HG03565 (cell line): ENCODE results near the gene FITM1.

Source experiments
- ATAC-seq: cut with Tn5 transposase; IDR thresholded peaks from one replicate; pipeline ENCODE4 v1.9.1; 2021; ENCODE audit warnings: mild to moderate bottlenecking, moderate library complexity; ENCODE audit not compliant: unreplicated experiment

FITM1 gene

DNA sequence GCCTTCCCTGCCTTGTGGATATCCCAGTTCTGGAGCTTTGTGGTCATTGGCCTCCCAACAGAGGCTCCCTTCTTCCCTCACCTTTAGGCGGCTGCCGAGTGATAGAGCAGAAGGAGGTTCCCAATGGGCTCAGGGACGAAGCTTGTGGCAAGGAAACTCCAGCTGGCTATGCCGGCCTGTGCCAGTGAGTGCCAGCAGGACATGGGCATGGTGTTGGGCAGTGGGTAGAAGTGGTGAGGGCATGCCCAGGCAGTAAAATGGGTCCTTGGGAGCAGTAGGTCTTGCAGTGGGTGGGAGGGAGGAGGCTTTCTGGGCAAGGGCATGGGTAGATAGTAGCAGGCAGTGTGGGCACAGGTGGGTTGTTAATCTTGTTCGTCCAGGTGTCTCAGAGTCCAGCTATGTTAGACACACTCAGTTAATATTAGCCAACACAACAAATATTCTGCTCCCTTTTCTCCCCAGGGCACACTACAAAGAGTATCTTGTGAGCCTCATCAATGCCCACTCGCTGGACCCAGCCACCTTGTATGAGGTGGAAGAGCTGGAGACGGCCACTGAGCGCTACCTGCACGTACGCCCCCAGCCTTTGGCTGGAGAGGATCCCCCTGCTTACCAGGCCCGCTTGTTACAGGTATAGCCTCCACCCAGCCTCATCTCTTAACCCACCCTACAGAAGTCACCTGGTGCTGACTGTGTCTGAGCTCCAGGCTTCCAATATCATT lies 29.5 kb downstream of the FITM1 start:
- ATAC-seq: no peak

DNA sequence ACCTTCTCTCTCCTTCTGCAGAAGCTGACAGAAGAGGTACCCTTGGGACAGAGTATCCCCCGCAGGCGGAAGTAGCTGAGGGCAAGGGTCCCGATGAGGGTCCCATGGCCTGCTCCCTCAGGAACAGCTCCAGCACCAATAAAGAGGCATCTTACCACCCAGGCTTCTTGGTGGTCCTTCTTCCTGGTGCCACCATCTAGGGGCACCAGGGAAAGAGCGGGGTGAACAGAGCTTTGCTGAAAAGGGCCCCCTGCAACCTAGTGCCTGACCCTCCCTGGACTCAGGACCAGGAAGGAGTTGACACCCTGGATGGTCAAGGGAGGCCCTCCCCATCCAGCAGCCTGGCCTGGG lies 30.0 kb downstream of the FITM1 start:
- ATAC-seq: no peak

DNA sequence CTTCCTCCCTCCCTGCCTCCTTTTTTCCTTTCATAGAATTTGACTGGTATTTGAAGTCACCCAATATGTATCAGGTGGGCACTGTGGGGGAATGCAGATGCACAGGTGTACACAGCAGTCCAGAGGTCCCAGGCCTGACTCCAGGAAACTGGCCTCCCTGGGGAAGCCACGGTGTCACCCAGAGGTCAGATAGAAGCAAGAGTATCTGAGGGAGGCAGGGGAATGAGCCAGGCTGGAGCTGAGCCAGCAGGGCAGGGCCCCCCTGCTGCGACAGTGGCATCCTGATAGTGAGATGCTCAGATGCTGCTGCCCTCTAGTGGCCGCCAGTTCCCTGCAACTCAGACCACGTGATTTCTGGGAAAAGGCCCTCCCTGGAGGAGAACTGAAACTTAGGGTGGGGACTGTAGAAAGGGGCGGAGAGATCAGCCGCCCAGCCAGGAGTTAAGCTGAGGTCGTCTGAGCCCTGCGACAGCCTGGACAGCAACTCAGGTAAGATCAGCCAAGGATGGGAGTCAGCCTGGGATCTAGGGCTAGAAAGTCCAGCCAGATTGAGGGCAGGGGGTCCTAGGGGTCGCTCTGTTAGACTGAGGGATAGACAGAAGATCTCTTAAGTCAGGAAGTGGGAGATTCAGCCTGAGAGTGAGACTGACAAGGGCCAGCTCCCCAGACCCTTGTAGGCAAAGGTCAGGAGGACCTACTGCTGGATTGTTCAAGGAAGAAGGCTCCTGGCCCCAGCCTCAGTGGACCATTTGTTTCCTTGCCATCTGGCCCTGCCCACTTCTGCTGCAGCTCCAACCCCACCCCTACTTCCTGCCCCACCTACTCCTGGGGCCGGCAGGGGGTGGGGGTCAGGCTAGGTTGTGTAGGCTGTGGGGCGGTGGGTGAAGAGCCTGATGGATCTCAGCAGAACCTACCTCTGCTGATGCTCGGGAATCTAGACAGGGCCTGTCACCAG lies 30.7 kb downstream of the FITM1 start, which contains the start of gene IRF9:
TSS of gene IRF9 (plus strand) at position 416 of the 955 bp plus-strand sequence. CDS start 880 bp downstream, outside the sequence.
- peak; percentile 77 for ATAC-seq

DNA sequence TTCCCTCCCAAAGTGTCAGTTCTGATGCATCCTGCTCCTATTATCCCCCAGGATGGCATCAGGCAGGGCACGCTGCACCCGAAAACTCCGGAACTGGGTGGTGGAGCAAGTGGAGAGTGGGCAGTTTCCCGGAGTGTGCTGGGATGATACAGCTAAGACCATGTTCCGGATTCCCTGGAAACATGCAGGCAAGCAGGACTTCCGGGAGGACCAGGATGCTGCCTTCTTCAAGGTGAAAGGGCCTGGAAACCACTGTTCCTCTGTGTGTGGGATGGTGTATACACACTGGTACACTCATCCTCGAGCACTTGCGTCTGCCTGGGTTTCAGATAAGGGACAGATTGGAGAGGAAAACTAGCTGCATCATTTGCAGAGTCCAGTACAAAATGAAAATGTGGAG lies 31.6 kb downstream of the FITM1 start:
- no peak for ATAC-seq

DNA sequence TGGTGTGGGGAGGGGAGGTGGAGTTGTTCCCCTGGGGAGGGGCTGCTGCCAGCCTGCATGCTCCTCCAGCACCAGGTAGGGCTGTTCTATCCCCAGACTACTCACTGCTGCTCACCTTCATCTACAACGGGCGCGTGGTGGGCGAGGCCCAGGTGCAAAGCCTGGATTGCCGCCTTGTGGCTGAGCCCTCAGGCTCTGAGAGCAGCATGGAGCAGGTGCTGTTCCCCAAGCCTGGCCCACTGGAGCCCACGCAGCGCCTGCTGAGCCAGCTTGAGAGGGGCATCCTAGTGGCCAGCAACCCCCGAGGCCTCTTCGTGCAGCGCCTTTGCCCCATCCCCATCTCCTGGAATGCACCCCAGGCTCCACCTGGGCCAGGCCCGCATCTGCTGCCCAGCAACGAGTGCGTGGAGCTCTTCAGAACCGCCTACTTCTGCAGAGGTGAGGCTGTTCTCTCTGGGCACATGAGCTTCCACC lies 34.1 kb downstream of the FITM1 start:
- no peak for ATAC-seq

DNA sequence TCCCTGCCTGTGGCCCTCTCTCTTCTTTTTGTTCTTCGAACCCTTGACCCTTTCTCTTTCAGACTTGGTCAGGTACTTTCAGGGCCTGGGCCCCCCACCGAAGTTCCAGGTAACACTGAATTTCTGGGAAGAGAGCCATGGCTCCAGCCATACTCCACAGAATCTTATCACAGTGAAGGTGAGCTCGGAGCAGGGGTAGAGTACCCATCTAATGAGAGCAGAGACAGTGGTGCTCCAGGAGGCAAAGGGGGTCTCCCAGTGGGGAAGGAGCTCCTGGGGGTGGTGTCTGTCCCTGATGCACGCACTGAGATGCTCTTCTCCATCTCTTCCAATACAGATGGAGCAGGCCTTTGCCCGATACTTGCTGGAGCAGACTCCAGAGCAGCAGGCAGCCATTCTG lies 35.3 kb downstream of the FITM1 start:
- ATAC-seq: no peak

DNA sequence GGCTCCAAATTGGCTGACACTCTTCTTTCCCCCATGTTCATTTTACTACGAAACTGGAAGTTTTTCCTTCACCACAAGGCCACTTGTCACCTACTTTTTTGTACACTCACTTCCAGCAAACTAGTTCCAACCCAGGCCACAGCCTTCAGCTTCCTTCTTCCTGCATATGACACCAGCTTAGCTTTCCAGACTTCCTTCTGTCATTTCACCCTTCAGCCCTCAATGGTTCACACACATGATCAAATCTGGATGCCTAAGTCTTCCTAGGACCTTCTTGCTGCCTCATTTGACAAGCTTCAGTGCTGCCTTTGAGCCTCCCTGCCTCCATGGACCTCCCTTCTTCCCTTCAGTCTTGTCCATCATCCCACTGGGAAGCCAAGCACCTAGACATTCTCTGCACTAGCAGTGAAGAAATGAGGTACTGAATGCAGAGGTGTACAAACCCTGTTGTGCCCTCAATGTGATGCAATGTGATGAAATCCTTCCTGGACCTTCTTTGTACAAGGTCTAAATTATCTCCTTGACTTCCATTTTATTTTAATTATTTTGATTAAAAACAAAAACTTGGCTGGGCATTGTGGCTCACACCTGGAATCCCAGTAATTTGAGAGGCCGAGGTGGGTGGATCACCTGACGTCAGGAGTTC lies 37.1 kb downstream of the FITM1 start:
- ATAC-seq: no peak

DNA sequence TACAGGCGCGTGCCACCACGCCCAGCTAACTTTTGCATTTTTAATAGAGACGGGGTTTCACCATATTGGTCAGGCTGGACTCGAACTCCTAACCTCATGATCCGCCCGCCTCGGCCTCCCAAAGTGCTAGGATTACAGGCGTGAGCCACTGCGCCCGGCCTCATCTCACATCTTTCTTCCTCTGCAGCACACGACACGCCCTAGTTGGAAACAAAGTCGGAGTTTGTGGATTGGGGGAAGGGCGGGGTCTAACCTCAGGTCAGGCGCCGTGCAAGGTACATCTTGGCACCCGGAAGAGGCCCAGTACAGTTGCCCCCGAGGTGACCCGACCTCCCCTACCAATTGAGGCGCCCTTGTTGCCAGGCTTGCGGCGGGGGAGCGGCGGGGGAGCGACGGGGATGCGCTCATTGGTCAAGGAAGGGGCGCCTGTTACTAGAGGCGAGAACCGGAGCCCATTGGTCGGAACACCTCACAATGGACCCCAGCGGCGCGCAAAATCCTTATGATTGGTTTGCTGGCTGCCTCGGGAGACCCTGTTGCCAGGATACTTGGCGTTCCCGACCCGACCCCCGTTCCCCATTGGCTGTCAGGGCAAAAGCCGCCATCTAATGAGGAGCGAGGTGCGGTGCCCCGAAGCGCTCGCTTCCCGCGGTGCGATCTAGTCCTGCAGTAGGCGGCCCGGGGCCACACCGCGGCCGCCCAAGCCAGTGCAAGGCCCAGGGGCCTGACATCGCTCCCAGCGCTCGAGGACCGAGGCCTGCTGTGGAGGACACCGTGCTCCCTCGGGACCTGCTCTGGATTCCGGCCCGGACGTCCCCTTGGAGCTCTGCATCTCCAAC lies 41.2 kb downstream of the FITM1 start, which contains the start of gene REC8:
TSS of gene REC8 (plus strand) at position 659 of the 839 bp plus-strand sequence. CDS start 473 bp downstream, outside the sequence.
- peak; percentile 67 for ATAC-seq

DNA sequence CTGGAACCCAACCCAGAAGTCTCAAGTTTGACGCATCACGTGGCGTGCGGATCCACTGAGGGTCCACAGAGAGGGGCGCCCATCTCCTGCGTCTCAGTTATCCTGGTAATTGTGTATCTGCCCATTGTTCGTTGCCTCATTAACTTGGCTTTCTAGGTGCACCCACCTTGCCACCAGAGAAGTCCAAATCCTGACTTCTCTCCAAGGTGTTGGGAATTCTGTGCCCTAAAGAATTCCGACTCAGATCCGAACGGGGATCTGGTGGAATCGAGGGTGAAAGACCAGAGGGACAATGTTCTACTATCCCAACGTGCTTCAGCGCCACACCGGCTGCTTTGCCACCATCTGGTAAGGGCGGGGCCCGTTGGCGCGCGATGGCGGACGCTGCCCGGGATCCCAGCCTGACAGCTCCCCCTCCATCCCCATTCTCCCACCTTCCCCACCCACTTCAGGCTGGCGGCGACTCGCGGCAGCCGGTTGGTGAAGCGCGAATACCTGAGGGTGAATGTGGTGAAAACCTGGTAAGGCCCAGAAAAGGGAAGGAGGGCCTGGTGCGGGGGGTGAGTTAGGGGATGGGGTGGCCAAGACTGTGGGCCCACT lies 41.9 kb downstream of the FITM1 start:
- ATAC-seq: no peak

DNA sequence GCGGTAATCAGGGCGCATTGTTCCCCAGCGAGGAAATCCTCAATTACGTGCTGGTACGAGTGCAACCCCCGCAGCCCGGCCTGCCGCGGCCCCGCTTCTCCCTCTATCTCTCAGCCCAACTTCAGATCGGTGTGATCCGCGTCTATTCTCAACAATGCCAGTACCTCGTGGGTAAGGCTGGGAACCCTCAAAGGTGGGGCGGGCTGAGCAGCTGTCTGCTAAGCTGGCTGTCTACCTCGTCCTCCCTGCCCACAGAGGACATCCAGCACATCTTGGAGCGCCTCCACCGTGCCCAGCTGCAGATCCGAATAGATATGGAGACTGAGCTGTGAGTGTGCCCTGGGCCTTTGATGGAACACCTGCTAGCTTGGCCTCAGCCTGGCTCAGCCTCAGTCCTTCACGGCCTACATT lies 42.4 kb downstream of the FITM1 start:
- no peak for ATAC-seq

DNA sequence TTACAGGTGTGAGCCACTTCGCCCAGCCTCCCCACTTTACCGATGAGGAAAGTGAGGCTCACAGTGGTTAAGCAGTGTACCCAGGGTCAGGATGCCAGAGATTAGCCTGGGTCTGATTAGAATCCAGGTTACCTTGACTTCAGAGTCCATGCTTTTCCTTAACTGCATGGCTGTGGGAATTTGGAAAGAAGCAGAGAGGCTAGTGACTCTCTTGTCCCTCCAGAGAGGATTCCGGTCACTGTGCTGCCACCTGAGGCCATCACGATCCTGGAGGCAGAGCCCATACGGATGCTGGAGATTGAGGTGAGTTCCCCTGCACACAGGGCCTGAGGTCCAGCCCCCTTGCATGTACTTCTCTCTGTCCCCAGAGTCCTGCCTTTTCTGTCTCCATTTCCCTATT lies 46.1 kb downstream of the FITM1 start:
- no peak for ATAC-seq

DNA sequence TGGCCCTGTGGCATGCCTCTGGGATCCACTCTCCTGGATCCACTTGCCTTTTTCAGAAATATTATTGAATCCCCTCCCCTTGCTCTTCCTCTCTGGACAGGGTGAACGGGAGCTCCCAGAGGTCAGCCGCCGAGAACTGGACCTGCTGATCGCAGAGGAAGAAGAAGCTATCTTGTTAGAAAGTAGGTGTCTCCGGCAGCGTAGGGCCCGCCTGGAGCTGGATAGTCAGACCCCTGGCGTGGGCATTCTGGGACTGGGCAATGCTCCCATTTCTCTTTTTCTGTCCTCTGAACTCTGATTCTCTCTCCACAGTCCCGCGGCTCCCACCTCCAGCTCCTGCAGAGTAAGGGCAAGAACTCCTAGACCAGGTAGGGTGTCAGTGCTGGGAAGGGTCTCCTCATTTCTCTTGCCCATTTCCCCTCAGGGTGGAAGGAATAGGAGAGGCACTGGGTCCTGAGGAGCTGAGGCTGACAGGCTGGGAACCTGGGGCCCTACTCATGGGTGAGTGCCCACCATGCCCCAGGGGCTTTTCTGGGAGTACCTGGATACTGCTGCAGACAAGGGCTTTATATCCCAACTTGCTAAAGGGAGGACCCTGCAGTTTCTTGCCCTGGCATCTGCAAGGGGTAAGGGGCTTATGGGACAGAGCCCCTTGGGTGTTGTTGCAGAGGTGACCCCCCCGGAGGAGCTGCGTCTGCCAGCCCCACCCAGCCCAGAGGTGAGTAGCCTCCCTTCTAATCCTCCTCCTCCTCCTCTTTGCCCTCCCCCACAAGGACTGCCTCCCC lies 46.8 kb downstream of the FITM1 start:
- ATAC-seq: no peak

DNA sequence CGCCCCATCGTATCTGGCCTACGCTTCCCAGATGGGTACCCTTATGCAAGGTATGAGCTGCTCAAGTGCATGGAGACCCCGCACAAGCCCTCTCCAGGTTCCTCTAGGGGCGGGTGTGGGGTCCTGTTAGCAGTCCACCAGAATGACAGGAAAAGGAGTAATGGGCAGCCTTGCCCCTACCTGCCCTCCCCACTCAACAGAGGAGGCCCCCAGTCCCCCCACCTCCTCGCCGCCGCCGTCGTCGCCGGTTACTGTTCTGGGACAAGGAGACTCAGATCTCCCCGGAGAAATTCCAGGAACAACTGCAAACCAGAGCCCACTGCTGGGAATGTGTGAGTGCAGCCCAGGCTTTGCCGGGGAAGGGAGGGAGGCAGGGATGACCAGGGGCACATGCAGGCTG lies 47.4 kb downstream of the FITM1 start:
- no peak for ATAC-seq

DNA sequence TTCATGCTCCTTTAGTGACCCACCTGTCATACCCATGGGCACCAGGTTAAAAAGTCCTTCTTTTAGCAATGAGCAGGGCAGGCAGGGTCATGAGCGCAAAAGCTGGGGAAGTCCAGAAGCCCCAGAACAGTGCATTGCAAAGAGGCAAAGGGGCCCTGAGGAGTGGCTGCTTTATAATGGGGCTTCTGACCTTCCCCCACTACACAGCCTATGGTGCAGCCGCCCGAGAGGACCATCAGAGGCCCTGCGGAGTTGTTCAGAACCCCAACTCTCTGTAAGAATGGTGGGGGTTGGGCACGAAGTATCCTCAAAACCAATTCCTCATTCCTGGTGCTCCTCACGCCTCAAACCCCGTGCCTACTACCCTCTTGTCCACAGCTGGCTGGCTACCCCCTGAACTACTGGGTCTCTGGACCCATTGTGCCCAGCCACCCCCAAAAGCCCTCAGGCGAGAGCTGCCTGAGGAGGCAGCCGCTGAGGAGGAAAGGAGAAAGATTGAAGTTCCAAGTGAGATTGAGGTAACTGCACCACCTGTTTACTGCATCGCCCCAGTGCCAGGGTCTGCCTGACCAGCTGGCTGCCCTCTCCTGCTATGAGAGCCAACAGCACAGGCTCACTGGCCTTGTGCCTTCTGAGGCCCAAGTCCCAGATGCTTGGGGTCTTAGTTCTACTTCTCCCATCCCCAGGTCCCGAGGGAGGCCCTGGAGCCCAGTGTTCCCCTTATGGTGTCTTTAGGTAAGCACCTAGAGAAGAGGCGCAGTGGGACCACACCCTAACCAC lies 48.1 kb downstream of the FITM1 start:
- no peak for ATAC-seq

DNA sequence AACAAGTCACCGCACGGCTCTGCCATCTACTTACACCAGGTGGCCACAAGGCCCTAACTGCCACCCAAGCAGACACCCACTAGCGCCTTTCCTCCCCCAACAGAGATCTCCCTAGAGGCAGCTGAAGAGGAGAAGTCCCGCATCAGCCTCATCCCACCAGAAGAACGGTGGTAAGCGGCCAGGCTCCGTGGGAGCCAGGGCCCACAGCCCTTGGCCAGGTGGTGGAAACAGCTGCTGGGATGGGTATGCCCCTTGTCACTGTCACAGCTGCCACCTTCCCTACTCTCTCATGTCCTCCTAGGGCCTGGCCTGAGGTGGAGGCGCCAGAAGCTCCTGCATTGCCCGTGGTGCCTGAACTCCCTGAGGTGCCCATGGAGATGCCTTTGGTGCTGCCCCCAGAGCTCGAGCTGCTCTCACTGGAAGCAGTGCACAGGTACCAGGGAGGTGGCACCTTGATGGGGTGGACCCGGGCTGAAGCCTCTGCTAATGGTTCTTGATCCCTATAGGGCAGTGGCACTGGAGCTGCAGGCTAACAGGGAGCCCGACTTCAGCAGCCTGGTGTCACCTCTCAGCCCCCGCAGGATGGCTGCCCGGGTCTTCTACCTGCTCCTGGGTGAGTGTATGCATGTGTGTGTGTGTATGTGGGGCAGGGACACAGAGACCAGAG lies 49.0 kb downstream of the FITM1 start:
- ATAC-seq: no peak

DNA sequence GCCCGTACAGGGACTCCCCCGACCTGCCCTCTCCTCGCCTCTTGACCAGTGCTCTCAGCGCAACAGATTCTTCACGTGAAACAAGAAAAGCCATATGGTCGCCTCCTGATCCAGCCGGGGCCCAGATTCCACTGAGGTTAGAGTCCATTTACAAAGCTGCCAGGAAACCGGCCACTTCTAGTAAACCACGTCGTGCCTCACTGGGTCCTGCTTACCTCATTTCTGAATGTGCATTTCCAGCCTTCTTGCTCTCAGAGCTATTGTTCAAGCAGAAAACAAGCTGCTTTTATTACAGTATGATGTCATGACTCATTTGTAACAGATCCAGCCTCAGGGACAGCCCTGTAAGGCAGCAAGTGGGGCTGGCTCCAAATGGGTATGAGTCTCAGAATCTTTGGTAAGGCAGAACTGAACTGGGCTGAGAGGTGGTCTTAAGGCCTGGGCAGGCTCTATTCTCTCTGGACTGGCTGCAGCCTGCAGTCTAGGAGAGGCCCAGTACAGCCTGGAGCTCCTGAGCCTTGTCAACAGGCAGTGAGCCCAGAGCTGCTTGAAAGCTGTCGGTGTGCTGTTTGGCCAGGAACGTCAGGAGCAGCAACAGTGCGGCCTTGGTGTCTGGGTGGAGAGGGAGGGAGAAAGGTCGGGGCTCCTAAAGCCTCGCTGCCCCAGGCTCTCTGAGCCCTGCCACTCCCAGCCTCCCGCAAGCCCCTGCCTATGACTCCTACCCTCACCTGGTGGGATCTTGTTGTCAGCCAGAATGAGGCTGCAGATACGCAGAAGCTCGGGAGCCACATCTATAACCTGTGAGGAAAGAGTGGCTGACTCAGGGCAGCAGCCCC lies 49.7 kb downstream of the FITM1 start:
- ATAC-seq: no peak
